Neural cell (in vitro differentiated cells): Measurements from ENCODE around the gene ENPP1.

Source experiments
- EP300 ChIP-seq: fragments of 450-650 bp; conservative IDR thresholded peaks from 2 replicates; pipeline ENCODE4 v1.6.1; 2014; ENCODE audit warnings: antibody characterized with exemption, mild to moderate bottlenecking, moderate library complexity; ENCODE audit not compliant: poor library complexity, severe bottlenecking
- EZH2 ChIP-seq: fragments of 200-600, 300-800 bp; shearing (Covaris generic), sonication (generic); IDR thresholded peaks from 2 replicates; pipeline ENCODE4 v1.6.1; 2014; ENCODE audit warnings: antibody characterized with exemption, low read length, borderline replicate concordance, mild to moderate bottlenecking; ENCODE audit not compliant: insufficient read depth, poor library complexity, severe bottlenecking
- POLR2AphosphoS5 ChIP-seq: IDR thresholded peaks from 2 replicates; pipeline ENCODE4 v1.6.1; 2012
- TF ChIP-seq, protein P1 (sequence below): fragments of 450-650 bp; IDR thresholded peaks from 2 replicates; pipeline ENCODE4 v1.5.1; 2014; ENCODE audit warnings: antibody characterized with exemption, mild to moderate bottlenecking, moderate library complexity; ENCODE audit not compliant: poor library complexity, severe bottlenecking

DNA sequence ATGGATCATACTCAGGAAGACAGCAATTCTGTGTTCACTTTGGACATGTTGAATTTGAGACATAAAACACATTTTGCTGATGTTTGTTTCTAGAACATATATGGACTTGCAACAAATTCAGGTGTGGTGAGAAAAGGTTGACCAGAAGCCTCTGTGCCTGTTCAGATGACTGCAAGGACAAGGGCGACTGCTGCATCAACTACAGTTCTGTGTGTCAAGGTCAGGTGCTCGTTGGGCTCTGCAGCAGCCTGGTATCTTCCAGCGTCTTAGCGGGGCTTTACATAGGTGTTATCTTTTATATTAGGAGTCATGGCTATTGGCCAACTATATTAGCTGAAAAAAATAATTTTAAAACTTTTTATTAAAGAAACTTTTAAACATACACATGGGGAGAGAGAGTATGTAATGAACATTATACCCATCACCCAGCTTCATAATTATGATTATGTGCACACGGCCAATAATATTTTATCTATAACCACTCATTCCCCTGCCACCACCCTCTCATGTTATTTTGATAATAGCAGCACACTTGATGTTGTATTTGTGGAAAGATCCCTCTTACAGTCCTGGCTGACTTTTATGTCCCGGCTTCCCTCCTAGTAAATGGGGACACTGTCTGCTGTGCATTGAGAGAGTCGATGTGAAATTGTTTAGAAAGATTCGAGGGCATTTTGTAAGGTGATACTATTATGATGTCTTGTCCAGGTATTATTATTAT, 43.4 kb downstream of the ENPP1 start:
- TF ChIP-seq, protein P1, sequence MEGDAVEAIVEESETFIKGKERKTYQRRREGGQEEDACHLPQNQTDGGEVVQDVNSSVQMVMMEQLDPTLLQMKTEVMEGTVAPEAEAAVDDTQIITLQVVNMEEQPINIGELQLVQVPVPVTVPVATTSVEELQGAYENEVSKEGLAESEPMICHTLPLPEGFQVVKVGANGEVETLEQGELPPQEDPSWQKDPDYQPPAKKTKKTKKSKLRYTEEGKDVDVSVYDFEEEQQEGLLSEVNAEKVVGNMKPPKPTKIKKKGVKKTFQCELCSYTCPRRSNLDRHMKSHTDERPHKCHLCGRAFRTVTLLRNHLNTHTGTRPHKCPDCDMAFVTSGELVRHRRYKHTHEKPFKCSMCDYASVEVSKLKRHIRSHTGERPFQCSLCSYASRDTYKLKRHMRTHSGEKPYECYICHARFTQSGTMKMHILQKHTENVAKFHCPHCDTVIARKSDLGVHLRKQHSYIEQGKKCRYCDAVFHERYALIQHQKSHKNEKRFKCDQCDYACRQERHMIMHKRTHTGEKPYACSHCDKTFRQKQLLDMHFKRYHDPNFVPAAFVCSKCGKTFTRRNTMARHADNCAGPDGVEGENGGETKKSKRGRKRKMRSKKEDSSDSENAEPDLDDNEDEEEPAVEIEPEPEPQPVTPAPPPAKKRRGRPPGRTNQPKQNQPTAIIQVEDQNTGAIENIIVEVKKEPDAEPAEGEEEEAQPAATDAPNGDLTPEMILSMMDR, result no peak
- TF ChIP-seq POLR2AphosphoS5 (no peak), EZH2 (no peak), EP300 (no peak)
